GM10266 (cell line): ENCODE results near the gene CCDC187.

Source experiments
- DNase-seq: peaks from one replicate; pipeline ENCODE4 v3.0.0; 2012; ENCODE audit errors: extremely low spot score
- TF ChIP-seq, protein P1 (sequence below): IDR thresholded peaks from 2 replicates; pipeline ENCODE4 v1.5.1; 2012; ENCODE audit warnings: mild to moderate bottlenecking, low read depth; ENCODE audit not compliant: control insufficient read depth, insufficient read depth; ENCODE audit errors: missing control alignments

CCDC187 gene

DNA sequence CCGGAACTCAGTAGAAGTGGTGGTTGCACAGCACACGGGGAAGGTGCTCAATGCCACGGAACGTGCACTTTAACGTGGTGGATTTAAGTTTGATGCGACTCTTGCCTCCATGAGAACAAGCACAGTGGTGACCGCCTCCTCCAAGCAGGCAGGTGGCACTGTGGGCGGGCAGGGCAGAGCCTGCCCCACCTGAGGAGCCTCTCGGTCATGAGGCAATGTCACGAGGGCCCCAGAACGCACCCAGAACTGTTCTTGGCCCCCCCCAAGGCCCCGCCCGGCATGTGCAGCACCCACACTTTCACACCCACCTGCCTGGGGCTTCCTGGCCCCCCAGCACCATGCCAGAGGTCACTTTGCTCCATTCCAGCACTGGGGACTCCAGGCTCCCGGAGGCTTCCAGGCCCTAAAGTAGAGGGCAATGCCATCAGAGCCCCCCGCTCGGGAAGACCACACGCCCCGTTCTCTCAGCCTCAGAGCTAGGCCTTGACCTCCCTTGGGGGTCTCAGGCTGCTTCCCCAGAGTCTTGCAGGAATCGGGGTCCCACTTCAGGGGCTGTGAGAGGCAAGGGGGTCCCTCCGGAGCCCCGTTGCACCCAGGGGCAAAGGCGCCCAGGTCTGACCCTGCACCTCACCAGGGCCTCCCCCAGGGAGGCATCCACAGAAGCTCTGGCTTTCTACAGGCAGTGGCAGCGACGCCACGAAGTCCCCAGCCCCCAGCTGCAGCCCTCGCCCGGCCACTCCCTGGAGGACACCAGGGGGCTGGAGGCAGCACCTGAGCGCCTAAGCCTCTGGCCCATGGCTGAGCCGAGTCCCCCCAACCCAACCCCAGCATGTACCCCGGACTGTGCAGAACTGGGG, 14.0 kb downstream of the CCDC187 start:
- no peak for DNase-seq
- TF ChIP-seq, protein P1, sequence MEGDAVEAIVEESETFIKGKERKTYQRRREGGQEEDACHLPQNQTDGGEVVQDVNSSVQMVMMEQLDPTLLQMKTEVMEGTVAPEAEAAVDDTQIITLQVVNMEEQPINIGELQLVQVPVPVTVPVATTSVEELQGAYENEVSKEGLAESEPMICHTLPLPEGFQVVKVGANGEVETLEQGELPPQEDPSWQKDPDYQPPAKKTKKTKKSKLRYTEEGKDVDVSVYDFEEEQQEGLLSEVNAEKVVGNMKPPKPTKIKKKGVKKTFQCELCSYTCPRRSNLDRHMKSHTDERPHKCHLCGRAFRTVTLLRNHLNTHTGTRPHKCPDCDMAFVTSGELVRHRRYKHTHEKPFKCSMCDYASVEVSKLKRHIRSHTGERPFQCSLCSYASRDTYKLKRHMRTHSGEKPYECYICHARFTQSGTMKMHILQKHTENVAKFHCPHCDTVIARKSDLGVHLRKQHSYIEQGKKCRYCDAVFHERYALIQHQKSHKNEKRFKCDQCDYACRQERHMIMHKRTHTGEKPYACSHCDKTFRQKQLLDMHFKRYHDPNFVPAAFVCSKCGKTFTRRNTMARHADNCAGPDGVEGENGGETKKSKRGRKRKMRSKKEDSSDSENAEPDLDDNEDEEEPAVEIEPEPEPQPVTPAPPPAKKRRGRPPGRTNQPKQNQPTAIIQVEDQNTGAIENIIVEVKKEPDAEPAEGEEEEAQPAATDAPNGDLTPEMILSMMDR: no peak

DNA sequence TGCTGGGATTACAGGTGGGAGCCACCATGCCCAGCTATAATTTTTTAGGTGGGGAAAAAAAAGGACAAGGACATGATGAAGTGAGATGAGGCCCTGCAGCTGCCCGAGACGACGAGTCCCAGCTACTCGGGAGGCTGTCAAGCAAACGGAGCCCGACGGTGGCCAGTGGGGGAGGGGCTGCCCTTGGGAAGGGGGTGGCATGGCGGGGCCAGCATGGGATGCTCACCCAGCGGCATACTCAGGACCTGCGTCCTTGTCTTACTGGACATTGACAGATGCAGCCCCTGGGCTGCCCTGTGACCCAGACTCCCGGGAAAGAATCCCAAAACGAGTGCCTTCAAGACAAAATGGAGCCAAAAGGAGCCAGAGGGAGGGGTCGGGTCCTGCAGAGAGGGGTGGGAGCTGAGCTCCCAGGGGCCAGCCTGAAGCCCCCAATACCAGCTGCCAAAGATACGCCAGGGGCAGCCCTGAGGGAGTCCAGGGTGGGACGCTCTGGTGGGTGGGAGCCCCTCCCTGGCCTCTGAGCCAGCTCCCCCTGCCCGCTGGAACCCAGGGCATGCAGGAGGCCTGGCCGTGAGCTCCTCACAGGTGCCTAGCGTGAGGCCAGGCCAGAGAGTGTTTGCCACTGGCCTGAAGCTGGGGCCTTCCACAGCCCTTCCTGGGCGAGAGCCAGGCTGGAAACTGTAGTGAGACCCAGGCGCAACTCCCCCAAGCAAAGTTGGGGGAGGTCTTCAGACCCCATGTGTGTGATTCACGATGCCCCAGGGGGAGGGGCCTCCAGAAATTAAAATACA, 15.7 kb downstream of the CCDC187 start:
- DNase-seq: no peak
- TF ChIP-seq, protein P1: no peak

DNA sequence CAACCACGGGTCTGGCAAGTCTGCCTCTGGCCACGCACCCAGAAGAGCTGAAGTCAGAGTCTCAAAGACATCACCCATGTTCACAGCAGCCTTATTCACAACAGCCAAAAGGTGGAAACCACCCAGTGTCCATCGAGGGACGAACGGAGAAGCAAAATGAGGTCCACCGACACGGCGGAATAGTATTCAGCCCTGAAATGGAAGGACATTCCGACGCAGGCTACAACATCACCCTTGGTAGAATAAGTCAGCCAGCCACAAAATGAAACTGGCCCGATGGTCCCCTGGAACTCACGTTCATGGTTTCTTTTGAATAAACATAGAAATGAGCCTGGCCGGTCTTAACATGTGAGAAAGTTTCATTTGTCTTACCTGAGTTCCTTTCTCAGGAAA, 16.9 kb downstream of the CCDC187 start:
- TF ChIP-seq, protein P1: no peak

DNA sequence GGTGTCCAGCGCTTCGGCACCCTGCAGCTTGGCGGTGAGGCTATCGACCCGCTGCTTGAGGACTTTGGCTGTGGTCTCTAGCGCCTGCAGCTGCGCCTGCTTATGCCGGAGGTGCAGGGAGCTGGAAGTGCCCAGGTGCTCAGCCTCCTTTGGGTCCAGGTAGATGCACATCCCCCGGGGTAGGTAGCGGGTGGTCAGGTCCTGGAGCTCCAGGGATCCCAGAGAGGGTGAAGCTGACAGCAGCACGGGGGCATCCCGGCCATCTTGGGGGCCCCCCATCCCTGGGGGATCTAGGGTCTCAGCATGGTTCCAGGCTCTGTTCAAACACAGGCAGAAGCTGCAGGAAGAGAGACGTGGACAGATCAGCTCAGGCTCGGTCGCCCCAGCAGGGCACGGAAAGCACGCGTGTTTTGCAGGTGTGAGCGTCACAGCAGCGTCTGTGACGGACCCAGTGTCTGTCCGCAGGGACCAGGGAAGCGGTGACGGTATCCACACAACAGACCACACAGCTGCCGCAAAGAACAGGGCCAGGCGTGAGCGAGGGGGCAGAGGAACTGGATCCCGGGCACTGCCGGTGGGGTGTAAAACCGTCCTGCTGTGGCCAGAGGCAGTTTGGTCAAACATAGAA, 17.4 kb downstream of the CCDC187 start:
- DNase-seq: no peak
- TF ChIP-seq, protein P1: no peak

More for the DNA sequence above, 16.9 kb downstream of the CCDC187 start:
- DNase-seq: no peak

DNA sequence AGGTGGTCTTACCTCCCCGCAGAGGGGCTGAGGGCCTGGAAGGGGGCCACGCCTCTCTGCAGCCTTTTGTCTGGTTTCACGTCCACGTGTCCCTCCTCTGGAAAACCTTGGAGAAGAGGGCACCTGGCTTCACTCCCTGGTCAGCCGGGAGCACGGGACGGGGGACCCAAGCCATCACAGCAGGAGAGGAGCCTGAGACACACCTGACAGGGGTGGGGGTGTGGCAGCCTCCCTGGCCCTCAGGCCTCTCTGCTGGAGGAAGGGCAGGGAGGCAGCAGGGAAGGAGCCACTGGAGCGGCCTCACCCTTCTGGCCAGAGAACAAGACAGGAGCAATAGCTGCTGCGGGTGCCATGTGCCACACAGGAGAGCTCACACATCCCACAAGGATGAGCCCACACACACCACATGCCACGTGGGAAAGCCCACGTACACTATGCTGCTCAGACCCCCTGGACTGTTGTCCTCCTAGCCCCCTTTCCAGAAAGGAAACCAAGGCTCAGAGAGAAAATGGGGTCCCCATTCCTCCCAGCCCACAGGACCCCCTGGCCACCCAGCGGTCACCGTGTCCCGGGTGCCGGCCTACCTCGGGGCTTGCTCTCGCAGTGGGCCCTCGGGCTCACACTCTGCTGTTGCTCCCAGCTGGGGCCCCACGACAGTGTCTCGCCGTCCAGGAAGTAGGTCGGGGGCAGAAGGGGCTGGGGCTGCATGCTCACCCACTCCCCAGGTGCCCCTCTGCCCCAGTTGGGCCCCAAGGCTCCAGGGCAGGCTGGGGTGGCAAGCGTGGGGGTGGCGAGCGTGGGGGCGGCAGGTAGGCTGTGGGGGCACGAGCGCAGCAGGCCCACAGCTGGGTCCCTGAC, 18.2 kb downstream of the CCDC187 start:
- TF ChIP-seq, protein P1: no peak

DNA sequence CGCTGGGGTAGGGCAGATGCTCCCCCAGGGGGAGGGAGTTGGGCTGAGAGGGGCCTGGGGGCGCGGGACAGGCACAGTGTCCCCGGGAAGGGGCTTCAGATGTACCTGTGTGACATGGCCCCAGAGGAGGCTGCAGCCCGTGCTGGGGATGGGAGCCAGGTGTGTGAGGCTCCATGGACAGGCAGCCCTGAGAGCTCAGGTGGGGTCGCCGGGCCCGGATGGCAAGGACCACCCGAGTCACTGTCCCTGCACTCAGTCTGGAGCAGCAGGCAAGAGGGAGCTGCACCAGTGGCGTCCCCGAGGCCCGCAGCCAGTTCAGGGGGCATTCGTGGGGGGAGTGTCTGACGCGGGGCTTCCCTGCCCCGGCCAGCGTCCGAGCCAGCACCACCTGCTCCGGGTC, 18.9 kb downstream of the CCDC187 start:
- TF ChIP-seq, protein P1: no peak
- no peak for DNase-seq

More for the DNA sequence above, 18.2 kb downstream of the CCDC187 start:
- DNase-seq: no peak
